ENCODE measurements around the gene CCP110.

DNA sequence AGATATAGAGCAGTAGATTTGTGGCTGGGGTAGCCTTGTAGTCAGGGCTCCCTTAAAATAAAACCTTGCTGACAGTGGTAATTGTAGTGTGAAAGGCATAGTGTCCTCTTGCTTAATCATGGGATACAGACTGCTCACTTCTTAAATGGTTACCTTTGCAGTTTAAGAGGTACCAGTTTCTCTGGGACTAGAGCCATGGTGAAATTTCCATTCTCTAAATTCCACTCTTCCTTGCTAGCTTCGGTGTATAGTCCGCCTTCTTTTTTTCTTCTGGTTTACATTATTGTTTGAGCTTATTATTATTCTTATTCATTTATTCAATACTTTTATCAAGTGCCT is 1.6 kb downstream of the CCP110 start:
- TF ChIP-seq EZH2 (IDR thresholded peaks at IDR 0.05; ENCODE audit: borderline replicate concordance, insufficient read depth, low read depth, low read length, poor library complexity, severe bottlenecking): no peak
- TF ChIP-seq, protein P1, sequence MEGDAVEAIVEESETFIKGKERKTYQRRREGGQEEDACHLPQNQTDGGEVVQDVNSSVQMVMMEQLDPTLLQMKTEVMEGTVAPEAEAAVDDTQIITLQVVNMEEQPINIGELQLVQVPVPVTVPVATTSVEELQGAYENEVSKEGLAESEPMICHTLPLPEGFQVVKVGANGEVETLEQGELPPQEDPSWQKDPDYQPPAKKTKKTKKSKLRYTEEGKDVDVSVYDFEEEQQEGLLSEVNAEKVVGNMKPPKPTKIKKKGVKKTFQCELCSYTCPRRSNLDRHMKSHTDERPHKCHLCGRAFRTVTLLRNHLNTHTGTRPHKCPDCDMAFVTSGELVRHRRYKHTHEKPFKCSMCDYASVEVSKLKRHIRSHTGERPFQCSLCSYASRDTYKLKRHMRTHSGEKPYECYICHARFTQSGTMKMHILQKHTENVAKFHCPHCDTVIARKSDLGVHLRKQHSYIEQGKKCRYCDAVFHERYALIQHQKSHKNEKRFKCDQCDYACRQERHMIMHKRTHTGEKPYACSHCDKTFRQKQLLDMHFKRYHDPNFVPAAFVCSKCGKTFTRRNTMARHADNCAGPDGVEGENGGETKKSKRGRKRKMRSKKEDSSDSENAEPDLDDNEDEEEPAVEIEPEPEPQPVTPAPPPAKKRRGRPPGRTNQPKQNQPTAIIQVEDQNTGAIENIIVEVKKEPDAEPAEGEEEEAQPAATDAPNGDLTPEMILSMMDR (IDR thresholded peaks at IDR 0.05): no peak

Data from B cell (primary cell).